Activated naive CD4-positive, alpha-beta T cell treated with anti-CD3 and anti-CD28 coated beads, Interleukin-2, amount 50 U/mL, for 16 hours (primary cell): ENCODE data around the gene MEST.
"Not testable (repeated sequence)": the region's sequence is repeated elsewhere in the genome, so short reads cannot be mapped to it uniquely, and the experiment has no call there.

Source experiments
- DNase-seq: peaks from one replicate; pipeline ENCODE4 v3.0.0-alpha.2; 2020

Gene MEST

GRCh38 chr7:130486114-130486953 lies 5.6 kb upstream of the MEST start:
- DNase-seq, result peak; percentile 66

DNA sequence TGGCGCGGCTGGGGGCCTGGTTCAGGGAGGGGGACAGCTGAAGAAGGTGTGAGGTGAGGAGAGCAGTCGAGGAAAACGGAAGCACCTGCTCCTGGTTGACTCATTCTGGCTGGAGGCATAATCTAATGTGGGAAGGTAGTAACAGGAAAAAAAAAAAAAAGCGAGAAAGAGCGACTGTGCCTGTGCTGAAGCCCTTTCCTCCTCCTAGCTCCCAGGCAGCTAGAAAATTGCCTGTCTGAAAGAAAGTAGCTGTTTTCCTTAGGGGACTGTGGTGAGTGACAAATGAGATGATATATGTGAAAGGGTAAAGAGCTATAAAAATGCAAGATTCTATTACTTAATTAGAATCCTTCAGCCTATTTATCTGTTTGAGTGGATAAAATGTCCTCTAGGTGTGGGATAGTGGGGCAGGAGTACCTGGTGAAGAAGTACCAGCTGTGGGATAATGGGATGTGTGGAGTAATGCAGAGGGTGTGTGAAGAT lies 4.9 kb upstream of the MEST start:
- no peak for DNase-seq

DNA sequence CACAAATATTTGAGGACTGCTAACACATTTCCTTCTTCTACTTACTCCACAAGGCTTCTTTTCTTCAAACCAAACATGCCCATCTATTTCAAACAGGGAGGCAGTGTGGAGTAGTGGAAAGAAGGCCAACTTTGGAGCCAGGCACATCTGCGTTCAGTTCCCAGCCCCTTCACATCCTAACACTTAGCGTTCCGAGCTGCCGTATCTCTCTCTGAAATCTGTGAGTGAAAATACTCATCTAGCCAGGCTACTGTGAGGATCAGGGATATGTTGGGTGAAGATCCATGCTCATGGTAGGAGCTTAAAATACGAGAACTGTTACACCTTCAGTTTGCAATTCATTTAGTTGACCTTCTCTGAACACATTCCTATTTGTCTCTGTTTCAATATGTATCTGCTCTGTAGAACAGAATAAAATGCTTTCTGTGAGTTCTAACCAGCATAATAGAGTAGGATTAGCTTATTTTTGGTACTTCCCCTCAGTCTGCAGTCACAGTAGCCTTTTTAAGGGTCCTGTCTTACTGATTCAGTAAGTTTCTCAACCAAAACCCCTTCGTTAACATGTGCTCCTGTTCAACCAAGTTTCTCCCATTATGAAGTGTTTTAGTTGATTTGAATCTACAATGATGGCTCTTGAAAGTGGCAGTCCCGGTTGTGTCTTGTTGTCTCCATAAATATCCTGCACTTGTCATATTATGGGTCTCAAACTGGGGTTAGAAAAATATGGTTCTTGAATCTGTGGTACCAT lies 3.3 kb upstream of the MEST start:
- DNase-seq, result no peak

GRCh38 chr7:130489140-130489983 lies 2.5 kb upstream of the MEST start:
- DNase-seq, result no peak

- DNase-seq, result no peak
These were observed 1.5 kb upstream of the MEST start for GRCh38 chr7:130490311-130490791.

DNA sequence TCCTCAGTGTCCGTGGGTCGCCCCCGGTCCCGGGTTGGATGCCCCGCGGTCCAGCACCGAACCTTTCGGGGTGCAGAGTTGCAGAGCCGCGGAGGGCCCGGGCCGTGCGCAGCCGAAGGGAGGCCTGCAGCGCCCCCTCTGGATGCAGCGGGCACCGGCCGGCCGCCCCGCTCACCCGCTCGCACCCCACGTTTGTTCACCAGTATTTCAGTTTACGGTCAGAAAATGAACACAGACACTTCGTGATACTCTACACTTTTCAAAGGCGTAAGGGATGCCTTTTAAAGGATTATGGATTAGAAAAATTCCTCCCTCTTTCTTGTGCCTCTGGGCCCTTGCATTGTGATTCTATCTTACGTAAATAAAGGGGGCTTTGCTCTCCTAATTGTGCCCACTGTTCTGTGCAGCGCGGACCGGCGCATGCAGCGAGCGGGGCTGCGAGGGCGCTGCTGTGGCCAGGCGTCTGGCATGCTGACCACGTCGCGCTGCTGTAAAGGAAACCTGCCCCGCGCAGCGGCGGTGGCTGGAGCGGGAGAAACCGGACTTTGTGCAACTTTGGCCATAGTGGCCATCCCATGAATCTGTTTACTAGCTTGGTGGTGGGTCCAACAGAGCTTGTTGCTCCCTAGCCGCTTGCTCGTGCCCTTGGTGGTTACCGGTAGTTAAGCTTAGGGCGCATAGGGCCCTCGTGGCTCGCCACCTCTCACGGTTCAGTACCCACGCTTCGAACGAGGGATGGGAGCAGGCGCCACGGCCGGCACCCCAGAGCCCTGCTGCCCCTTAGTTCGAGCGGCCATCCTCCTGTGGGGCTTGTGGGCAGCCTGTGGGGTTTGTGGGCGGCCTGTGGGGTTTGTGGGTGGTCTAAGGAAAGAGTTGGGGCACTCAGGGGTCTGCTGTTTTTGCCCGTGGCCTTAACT lies 739 bp upstream of the MEST start:
- DNase-seq, result peak; percentile 48

- no peak for DNase-seq
These were observed 814 bp downstream of the MEST start for GRCh38 chr7:130492523-130493274.

- no peak for DNase-seq
These were observed 1.5 kb downstream of the MEST start for GRCh38 chr7:130493275-130493873.

DNA sequence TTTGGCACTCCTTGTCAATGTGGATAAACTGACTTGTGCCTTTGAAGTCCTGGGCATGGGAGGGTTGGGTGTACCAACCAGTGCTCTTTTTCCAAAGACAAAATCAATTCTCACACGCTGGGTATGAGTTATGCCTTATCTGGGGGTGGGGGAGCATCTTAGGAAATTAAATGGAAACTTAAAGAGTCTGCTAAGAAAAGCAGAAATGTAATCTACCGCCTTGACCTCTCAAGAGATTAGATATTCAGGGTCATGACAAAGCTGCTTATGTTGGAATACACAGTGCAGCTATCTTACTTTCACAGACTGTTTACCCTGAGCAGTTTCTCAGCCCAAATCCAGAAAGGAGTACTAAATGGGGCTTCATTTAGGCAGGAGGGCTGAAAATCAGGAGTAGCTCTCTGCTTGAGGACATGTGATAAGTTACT lies 2.6 kb downstream of the MEST start:
- DNase-seq, result no peak

GRCh38 chr7:130500463-130500862 lies 8.6 kb downstream of the MEST start:
- DNase-seq, result no peak

DNA sequence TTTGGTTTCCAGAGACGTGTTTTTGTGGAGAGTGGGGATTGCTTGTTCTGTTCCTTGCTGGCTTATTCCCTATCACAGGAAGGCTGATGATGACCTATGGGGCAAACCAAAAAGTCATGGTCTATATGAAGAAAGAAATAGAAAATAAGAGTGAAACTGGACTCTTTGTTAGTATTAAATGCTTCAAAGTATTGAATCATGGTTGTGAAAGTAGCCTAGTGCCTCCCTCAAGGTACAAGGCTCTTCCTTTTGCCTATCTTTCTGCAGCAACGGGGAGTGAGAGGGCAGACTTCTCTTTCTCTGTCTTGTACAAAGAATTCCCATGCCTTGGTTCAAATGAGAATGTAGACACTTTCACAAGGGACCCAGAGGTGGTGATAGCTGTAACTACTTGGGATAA lies 9.0 kb downstream of the MEST start:
- DNase-seq, result no peak

DNA sequence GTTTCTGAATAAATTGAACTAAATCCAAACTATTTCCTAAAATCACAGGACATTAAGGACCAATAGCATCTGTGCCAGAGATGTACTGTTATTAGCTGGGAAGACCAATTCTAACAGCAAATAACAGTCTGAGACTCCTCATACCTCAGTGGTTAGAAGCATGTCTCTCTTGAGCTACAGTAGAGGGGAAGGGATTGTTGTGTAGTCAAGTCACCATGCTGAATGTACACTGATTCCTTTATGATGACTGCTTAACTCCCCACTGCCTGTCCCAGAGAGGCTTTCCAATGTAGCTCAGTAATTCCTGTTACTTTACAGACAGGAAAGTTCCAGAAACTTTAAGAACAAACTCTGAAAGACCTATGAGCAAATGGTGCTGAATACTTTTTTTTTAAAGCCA lies 13.9 kb downstream of the MEST start:
- DNase-seq, result no peak

- DNase-seq, result no peak
These were observed 14.5 kb downstream of the MEST start for GRCh38 chr7:130506358-130506757.

DNA sequence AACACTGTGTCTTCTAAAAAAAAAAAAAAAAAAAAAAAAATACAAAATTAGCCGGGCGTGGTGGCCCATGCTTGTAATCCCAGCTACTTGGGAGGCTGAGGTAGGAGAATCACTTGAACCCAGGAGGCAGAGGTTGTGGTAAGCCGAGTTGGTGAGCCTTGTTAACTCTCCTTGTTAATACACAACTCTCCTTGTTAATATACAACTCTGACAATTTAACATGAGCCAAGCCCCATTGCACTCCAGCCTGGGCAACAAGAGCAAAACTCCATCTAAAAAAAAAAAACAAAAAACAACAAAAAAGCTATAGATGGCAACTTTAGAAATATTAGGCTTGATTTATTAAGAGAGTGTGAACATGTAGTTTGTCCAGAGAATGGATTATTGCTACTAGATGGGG lies 20.2 kb downstream of the MEST start:
- not testable (repeated sequence) for DNase-seq

DNA sequence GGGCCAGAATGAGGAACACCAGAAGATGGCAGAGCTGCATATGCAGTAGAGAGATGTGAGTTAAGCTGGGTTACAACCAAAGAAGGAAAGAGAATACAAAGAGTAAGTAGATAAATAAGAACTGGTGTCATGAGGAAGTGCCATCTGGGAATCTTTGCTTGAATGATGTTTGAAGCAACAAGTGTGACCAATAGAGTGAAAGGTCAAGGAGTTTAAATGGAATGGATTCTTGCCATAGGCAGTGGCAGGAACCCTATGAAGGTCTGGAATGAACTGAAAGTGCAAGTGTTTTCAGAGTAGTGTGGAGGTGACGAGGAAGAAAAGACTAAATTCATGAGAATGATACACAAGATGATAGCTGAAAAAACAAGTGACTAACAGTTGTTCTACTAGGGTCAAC lies 21.6 kb downstream of the MEST start:
- DNase-seq, result no peak

- no peak for DNase-seq
These were observed 23.6 kb downstream of the MEST start for GRCh38 chr7:130515315-130516040.

GRCh38 chr7:130521258-130521951 lies 29.5 kb downstream of the MEST start:
- no peak for DNase-seq

DNA sequence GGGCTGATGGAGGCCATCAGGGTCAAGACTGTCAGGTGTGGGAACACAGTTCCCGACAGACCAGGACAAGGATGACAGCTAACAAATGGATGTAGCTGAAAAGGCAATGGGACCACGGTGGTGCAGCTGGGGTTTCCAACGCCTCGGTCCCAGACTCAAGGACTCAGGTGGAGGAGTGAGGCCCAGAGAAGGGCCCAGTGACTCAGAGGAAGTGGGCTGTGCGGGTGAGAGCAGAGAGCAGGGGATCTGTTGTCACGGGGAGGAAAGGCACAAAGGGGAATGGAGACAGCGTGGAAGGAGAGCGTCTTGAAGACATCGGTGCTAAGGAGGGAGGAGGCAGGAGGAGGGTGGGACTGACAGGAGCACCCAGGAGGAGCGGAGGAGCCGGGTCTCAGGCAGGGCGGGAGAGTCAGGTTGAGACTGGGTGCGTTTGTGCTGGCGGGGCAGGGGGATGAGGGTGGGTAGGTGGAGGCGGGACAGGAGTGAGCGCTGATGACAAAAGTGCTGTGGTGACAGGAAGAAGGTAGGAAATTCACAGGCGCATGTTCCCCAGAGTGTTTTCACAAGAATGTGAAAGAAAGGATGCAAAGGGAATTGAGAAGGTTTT lies 31.7 kb downstream of the MEST start:
- not testable (repeated sequence) for DNase-seq

DNA sequence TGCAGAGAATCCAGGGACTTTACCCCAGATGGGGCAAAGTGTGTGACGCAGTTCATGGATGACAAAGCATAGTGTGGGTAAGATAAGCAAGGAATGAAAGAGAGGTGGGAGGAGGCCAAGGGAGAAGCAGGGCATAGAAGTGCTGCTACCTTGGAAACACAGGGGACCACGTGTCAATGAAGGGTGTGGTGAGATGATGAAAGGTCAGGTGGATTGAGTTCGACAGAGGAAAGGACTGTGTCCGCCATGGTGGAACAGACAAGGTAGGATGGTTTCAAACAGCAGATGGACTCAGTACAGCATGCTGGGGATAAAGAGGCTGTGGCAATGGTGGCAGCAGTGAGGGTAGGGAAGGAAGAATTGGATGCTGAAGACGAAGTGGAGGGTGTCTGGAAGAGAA lies 32.7 kb downstream of the MEST start:
- DNase-seq, result no peak
